ENCODE measurements around the gene SHANK2. TPM values are rescaled to one million over a fixed set of nuclear protein-coding genes. Genes with fewer than 3 reads are reported as not detected.

Gene SHANK2
- total RNA-seq, 1 donor: 2.5 TPM

GRCh38 chr11:71209656-71210055 lies 42.7 kb downstream of the SHANK2 start:
- peaks cover 5% of the 10 kb centered on the region for H3K27me3 ChIP-seq (ENCODE audit: insufficient read depth, low read length)
- H3K4me1 ChIP-seq (ENCODE audit: insufficient read depth, low read length): no peaks in the 10 kb centered on the region
- H3K79me2 ChIP-seq (ENCODE audit: insufficient read depth, low read length): no peaks in the 10 kb centered on the region
- no peaks in the 10 kb centered on the region for H3K36me3 ChIP-seq (ENCODE audit: insufficient read depth, low read length)
- H3K4me3 ChIP-seq (ENCODE audit: insufficient read depth, low read length): no peak overlapping the region
- H3K4me2 ChIP-seq (ENCODE audit: insufficient read depth, low read length): no peak overlapping the region
- H2AFZ ChIP-seq (ENCODE audit: low read length): no peak overlapping the region
- no peak for TF ChIP-seq CTCF (IDR thresholded peaks at IDR 0.05; ENCODE audit: extremely low read depth, low read depth, low read length)
- H3K27ac ChIP-seq (ENCODE audit: low read depth, low read length): no peak overlapping the region
- DNase-seq (ENCODE audit: insufficient read length, low spot score, missing footprints): peak; percentile 3
- H4K20me1 ChIP-seq (ENCODE audit: insufficient read depth, low read length): no peaks in the 10 kb centered on the region
- H3K9me3 ChIP-seq (ENCODE audit: low read depth, low read length): no peaks in the 10 kb centered on the region

GRCh38 chr11:71209181-71209580 lies 43.2 kb downstream of the SHANK2 start:
- H4K20me1 ChIP-seq (ENCODE audit: insufficient read depth, low read length): no peaks in the 10 kb centered on the region
- no peak overlapping the region for H3K4me3 ChIP-seq (ENCODE audit: insufficient read depth, low read length)
- H3K27ac ChIP-seq (ENCODE audit: low read depth, low read length): no peak overlapping the region
- H3K27me3 ChIP-seq (ENCODE audit: insufficient read depth, low read length): peaks cover 5% of the 10 kb centered on the region
- no peaks in the 10 kb centered on the region for H3K4me1 ChIP-seq (ENCODE audit: insufficient read depth, low read length)
- no peak overlapping the region for H3K4me2 ChIP-seq (ENCODE audit: insufficient read depth, low read length)
- TF ChIP-seq CTCF (IDR thresholded peaks at IDR 0.05; ENCODE audit: extremely low read depth, low read depth, low read length): no peak
- no peaks in the 10 kb centered on the region for H3K36me3 ChIP-seq (ENCODE audit: insufficient read depth, low read length)
- H3K79me2 ChIP-seq (ENCODE audit: insufficient read depth, low read length): no peaks in the 10 kb centered on the region
- H2AFZ ChIP-seq (ENCODE audit: low read length): no peak overlapping the region
- no peak for DNase-seq (ENCODE audit: insufficient read length, low spot score, missing footprints)
- H3K9me3 ChIP-seq (ENCODE audit: low read depth, low read length): no peaks in the 10 kb centered on the region

DNA sequence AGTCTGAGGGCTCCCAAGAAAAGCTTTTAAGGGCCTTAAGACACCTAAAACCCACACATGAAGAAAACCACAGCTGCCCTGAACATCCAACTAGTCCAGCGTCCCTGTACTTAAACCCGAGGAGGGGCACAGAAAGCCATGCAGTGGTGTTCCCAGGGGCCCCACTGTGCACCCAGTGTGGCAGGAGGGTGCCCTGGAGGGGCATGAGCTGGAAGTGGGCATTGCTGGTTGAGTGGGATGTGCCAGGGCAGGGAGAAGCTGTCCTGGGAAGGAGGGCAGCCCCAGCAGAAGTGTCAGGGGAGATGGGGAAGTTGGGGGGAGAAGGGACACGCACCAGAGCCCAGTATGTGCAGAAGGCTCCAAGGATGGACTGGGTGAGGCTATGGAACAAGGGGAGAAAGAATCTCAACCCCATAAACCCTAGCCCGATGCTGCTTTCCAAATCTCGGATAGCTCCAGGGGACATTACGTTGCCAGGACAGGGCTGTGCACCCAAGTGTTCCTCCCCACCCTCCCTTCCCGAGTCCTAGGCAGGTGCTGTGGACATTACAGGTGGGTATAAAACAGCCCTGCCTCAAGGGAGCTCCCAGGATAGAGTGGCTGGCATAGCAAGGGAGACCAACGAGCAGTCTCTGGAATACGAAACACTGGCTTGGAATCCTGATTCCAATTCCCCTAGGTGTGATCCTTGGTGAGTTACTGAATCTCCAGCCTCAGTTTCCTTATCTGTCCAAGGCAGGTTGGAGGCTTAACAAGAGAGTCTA lies 44.2 kb downstream of the SHANK2 start:
- TF ChIP-seq CTCF (IDR thresholded peaks at IDR 0.05; ENCODE audit: extremely low read depth, low read depth, low read length): no peak
- Histone ChIP-seq H3K4me3 (ENCODE audit: insufficient read depth, low read length) (no peak overlapping the region), H3K27ac (ENCODE audit: low read depth, low read length) (no peak overlapping the region), H3K36me3 (ENCODE audit: insufficient read depth, low read length) (no peaks in the 10 kb centered on the region), H4K20me1 (ENCODE audit: insufficient read depth, low read length) (no peaks in the 10 kb centered on the region), H2AFZ (ENCODE audit: low read length) (no peak overlapping the region), H3K4me1 (ENCODE audit: insufficient read depth, low read length) (no peaks in the 10 kb centered on the region), H3K27me3 (ENCODE audit: insufficient read depth, low read length) (peaks cover under 1% of the 10 kb centered on the region), H3K4me2 (ENCODE audit: insufficient read depth, low read length) (no peak overlapping the region), H3K79me2 (ENCODE audit: insufficient read depth, low read length) (no peaks in the 10 kb centered on the region), H3K9me3 (ENCODE audit: low read depth, low read length) (no peaks in the 10 kb centered on the region)
- no peak for DNase-seq (ENCODE audit: insufficient read length, low spot score, missing footprints)

- Histone ChIP-seq H4K20me1 (ENCODE audit: insufficient read depth, low read length) (no peaks in the 10 kb centered on the region), H3K4me2 (ENCODE audit: insufficient read depth, low read length) (no peak overlapping the region), H3K27ac (ENCODE audit: low read depth, low read length) (no peak overlapping the region), H3K79me2 (ENCODE audit: insufficient read depth, low read length) (no peaks in the 10 kb centered on the region), H2AFZ (ENCODE audit: low read length) (no peak overlapping the region), H3K4me1 (ENCODE audit: insufficient read depth, low read length) (no peaks in the 10 kb centered on the region), H3K4me3 (ENCODE audit: insufficient read depth, low read length) (no peak overlapping the region), H3K9me3 (ENCODE audit: low read depth, low read length) (no peaks in the 10 kb centered on the region), H3K36me3 (ENCODE audit: insufficient read depth, low read length) (no peaks in the 10 kb centered on the region), H3K27me3 (ENCODE audit: insufficient read depth, low read length) (no peaks in the 10 kb centered on the region)
- no peak for DNase-seq (ENCODE audit: insufficient read length, low spot score, missing footprints)
- no peak for TF ChIP-seq CTCF (IDR thresholded peaks at IDR 0.05; ENCODE audit: extremely low read depth, low read depth, low read length)
Observed at GRCh38 chr11:71207563-71207962, 44.8 kb downstream of the SHANK2 start.
